Transverse colon (tissue), 4 donors: ENCODE measurements around the gene ADD1. TPM values are rescaled to one million over a fixed set of nuclear protein-coding genes. Genes with fewer than 3 reads are reported as not detected.

Experiments used
- DNase-seq: peaks from one replicate; pipeline ENCODE4 v3.0.0-alpha.2; 2019
- H3K27ac ChIP-seq, 4 donors: fragments of 200-600 bp; sonication (generic); 2 replicates each; pipeline ENCODE4 v1.5.1; 2016 to 2018; ENCODE audit warnings: inconsistent platforms in 4 of 4
- H3K27me3 ChIP-seq: fragments of 200-600 bp; sonication (generic); 2 replicates; pipeline ENCODE4 v1.5.1; 2017; ENCODE audit warnings: inconsistent platforms
- H3K36me3 ChIP-seq, 4 donors: fragments of 200-600 bp; sonication (generic); 2 replicates each; pipeline ENCODE4 v1.5.1; 2017 to 2019; ENCODE audit warnings: inconsistent platforms in 4 of 4
- H3K4me1 ChIP-seq, 4 donors: fragments of 200-600 bp; sonication (generic); 2 replicates each; pipeline ENCODE4 v1.5.1; 2017 to 2020; ENCODE audit warnings: inconsistent platforms in 4 of 4
- H3K4me3 ChIP-seq, 4 donors: fragments of 200-600 bp; sonication (generic); 1 replicate in 1 of 4; 2 replicates in 3 of 4; pipeline versions ENCODE4 v1.5.1 to v1.6.1; 2017 to 2019; ENCODE audit warnings: inconsistent platforms in 4 of 4
- H3K9me3 ChIP-seq, 2 donors: fragments of 200-600 bp; sonication (generic); 2 replicates each; pipeline ENCODE4 v1.5.1; 2017 to 2019; ENCODE audit warnings: inconsistent platforms in 2 of 2
- EP300 ChIP-seq: sonication (generic); formaldehyde crosslinking; IDR thresholded peaks from one replicate; pipeline ENCODE4 v1.6.1; 2017; ENCODE audit warnings: antibody characterized with exemption, low read depth
- POLR2A ChIP-seq: fragments of 450-650 bp; IDR thresholded peaks from one replicate; pipeline ENCODE4 v1.6.1; 2016; ENCODE audit warnings: antibody characterized with exemption, mild to moderate bottlenecking, moderate library complexity
- POLR2AphosphoS5 ChIP-seq, 3 donors: sonication (generic); formaldehyde crosslinking; IDR thresholded peaks; one replicate each; pipeline ENCODE4 v1.6.1; 2016; ENCODE audit warnings: antibody characterized with exemption in 3 of 3
- WGBS, 2 donors: methylation state at CpG; one replicate each; pipeline ENCODE4 v1.1.5; 2018; ENCODE audit warnings: low coverage in 1 of 2; 5-methylcytosine and 5-hydroxymethylcytosine counted together
- in situ Hi-C, 4 donors: fragments of 200-750 bp; cut with MboI; loops; one replicate each; pipeline versions ENCODE4 v1.15.0 to v1.15.1; 2017; ENCODE audit warnings: low sequenced_read_pairs in 3 of 4, low pct_ligation_motif_present in 1 of 4, low pct_unique_long_range_greater_than_20kb in 1 of 4
- intact Hi-C: fragments of 100-400 bp; cut with DNase I; formaldehyde crosslinking; loops from one replicate; pipeline ENCODE4 v1.15.1; 2023; ENCODE audit warnings: low total_unique reads
- total RNA-seq, 4 donors: library from RNA; depleted of rRNA; stranded (reverse); fragments of >200 nt; gene quantifications; one replicate each; pipeline ENCODE4 v1.1.0, GENCODE V29; 2016
- TF ChIP-seq, protein P1 (sequence below), 5 experiments: fragments of 200-600 bp in 3 of 5; fragments of 450-650 bp in 2 of 5; sonication (generic) in 3 of 5; IDR thresholded peaks; 1 replicate in 2 of 5; 2 replicates in 3 of 5; pipeline ENCODE4 v1.5.1; 2016 to 2017; ENCODE audit warnings: antibody characterized with exemption in 5 of 5, inconsistent platforms in 3 of 5, mild to moderate bottlenecking in 2 of 5, moderate library complexity in 1 of 5

The ADD1 gene
- total RNA-seq, 4 donors from 2014 or later: 218 to 392 (median 299) TPM

DNA sequence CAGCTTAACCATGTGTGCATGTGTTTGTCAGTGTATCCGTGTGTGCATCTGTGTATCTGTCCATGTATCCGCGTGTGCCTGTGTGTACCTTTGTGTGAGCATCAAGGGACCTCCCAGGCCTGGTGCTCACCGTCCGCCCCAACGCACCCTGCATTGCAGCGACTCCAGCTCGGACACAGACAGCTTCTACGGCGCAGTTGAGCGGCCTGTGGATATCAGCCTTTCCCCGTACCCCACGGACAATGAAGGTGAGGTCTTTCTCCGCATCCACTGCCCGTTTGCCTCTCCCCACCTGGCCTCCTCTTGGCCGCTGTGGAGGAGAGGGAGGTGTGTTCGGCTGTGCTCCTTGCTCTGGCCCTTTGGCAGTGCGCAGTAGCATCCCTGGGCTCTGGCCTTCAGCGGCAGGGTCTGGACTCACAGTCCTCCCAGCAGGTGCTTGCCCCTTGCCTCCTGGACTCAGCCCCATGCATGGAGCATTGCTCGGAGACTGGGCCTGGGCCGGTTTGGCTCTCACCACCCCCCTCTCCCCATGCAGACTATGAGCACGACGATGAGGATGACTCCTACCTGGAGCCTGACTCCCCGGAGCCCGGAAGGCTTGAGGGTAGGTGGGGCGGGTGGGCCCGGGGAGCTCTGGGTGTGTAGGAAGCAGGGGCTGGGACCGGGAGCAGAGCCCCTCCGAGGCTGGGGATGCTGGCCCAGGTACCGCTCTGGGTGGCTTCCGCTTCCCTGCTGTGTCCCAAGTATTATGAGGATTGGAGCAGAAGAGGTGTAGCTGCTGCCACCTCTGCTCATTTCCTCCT lies 16.4 kb upstream of the ADD1 start:
- H3K4me1 ChIP-seq: no peaks in the 10 kb centered on the region
- no peak overlapping the region for H3K27ac ChIP-seq
- no peak overlapping the region for H3K4me3 ChIP-seq
- TF ChIP-seq POLR2AphosphoS5 (IDR thresholded peaks at IDR 0.05): no peak
- no peak for TF ChIP-seq EP300
- TF ChIP-seq, protein P1, sequence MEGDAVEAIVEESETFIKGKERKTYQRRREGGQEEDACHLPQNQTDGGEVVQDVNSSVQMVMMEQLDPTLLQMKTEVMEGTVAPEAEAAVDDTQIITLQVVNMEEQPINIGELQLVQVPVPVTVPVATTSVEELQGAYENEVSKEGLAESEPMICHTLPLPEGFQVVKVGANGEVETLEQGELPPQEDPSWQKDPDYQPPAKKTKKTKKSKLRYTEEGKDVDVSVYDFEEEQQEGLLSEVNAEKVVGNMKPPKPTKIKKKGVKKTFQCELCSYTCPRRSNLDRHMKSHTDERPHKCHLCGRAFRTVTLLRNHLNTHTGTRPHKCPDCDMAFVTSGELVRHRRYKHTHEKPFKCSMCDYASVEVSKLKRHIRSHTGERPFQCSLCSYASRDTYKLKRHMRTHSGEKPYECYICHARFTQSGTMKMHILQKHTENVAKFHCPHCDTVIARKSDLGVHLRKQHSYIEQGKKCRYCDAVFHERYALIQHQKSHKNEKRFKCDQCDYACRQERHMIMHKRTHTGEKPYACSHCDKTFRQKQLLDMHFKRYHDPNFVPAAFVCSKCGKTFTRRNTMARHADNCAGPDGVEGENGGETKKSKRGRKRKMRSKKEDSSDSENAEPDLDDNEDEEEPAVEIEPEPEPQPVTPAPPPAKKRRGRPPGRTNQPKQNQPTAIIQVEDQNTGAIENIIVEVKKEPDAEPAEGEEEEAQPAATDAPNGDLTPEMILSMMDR (IDR thresholded peaks at IDR 0.05): no peak
- no peak for TF ChIP-seq POLR2A
- H3K27me3 ChIP-seq: no peaks in the 10 kb centered on the region
- intact Hi-C loops: no loop called here
- no peak for DNase-seq
- no peaks in the 10 kb centered on the region for H3K9me3 ChIP-seq
- in situ Hi-C loops: no loop called here
- H3K36me3 ChIP-seq: peaks cover 0 to 17% (median 4%) of the 10 kb centered on the region in 4 donors
- WGBS, 2 donors: 90% methylated on average over 31 of the region's 31 CpGs; no CpG with 5 or more reads in 1 of the 2 donors

DNA sequence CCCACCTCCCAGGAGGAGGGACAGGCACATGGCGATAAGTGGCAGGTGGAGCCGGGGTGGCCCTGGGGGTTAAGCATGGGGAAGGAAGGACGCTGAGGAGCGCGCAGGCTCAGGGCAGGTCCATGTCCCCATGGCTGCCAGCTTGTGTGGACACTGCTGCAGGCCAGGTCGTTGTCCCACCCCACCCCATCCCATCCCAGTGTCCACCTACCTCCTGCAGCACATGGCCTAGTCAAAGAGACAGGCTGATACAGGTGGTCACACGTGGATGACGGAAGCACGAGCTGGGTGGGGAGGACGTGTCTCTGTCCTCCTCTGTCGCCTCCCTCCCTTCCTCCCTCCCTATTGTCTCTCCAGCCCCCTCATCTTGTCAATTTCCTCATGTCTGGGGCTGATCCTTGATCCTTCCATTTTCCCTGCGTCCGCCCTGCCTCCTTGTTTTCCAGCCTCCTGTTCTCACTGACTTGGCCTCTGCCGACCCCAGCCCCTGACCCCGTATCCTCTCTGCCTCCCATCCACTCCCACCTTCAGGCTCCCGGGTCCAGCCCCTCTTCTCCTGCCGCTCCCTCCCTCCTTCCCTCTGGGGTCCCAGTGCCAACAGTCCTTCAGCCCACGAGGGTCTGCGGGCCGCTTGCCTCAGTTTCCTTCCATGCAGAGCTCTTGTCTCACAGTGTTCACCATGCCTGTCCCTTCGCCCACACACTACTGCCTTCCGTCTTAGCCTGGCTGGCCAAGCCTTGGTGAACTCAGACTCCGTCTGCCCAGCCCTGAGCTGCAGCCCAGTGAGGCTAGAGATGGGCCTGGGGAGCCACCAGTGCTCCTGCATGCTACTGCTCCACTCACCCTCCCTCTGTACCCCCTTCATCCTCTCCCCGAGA lies 15.5 kb upstream of the ADD1 start:
- Histone ChIP-seq H3K27ac (no peak overlapping the region), H3K9me3 (no peaks in the 10 kb centered on the region), H3K27me3 (no peaks in the 10 kb centered on the region), H3K36me3 (peaks cover 0 to 10% (median 4%) of the 10 kb centered on the region in 4 donors), H3K4me3 (no peak overlapping the region), H3K4me1 (no peaks in the 10 kb centered on the region)
- WGBS, 2 donors: 81 to 89% methylated on average over 8 to 22 of the region's 24 CpGs
- TF ChIP-seq POLR2A (no peak), POLR2AphosphoS5 (IDR thresholded peaks at IDR 0.05) (no peak), EP300 (no peak)
- TF ChIP-seq, protein P1 (IDR thresholded peaks at IDR 0.05): no peak
- DNase-seq: no peak
- intact Hi-C loops (no loop called here), in situ Hi-C loops (no loop called here)

DNA sequence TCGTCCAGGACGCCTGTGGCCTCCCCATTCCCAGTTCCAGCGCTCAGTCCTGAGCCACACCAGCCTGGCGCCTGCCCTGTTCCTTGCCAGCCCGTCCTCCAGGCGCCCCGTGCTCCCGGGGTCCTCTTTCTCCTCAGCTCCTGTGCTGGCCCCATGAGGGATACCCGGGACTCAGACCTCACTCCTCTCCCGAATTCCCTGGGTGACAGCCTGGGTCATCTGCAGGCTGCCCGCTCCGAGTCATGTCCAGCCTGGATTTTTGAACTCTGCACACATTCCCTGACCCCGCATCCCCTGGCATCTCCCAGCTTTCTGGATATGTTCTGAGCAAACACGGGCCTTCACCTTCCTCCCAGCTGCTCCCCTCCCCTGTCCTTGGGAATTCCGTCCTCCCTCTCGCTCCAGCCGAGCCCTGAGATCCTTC lies 14.9 kb upstream of the ADD1 start:
- H3K27me3 ChIP-seq: no peaks in the 10 kb centered on the region
- no peak overlapping the region for H3K27ac ChIP-seq
- WGBS, 2 donors: 88 to 100% methylated on average over 3 to 17 of the region's 17 CpGs
- peaks cover 0 to 10% (median 4%) of the 10 kb centered on the region in 4 donors for H3K36me3 ChIP-seq
- H3K4me3 ChIP-seq: no peak overlapping the region
- no peaks in the 10 kb centered on the region for H3K4me1 ChIP-seq
- in situ Hi-C loops: no loop called here
- H3K9me3 ChIP-seq: no peaks in the 10 kb centered on the region
- intact Hi-C loops: no loop called here
- no peak for DNase-seq
- TF ChIP-seq POLR2A (no peak), POLR2AphosphoS5 (IDR thresholded peaks at IDR 0.05) (no peak), EP300 (no peak)
- TF ChIP-seq, protein P1 (IDR thresholded peaks at IDR 0.05): no peak

DNA sequence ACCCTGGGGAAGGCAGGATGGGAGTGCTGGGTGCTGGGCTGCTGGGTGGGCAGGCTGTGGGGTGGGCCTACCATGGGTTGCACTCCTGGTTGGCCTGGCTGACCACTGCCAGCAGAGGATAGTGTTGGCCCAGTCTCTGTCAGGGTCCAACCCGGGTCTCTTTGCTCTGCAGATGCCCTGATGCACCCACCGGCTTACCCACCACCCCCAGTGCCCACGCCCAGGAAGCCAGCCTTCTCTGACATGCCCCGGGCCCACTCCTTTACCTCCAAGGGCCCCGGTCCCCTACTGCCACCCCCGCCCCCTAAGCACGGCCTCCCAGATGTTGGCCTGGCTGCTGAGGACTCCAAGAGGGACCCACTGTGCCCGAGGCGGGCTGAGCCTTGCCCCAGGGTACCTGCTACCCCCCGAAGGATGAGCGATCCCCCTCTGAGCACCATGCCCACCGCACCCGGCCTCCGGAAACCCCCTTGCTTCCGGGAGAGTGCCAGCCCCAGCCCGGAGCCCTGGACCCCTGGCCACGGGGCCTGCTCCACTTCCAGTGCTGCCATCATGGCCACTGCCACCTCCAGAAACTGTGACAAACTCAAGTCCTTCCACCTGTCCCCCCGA lies 14.2 kb upstream of the ADD1 start:
- H3K4me3 ChIP-seq: no peak overlapping the region
- TF ChIP-seq, protein P1 (IDR thresholded peaks at IDR 0.05): no peak
- TF ChIP-seq EP300 (no peak), POLR2AphosphoS5 (IDR thresholded peaks at IDR 0.05) (no peak), POLR2A (no peak)
- H3K27me3 ChIP-seq: no peaks in the 10 kb centered on the region
- DNase-seq: no peak
- intact Hi-C loops: no loop called here
- H3K9me3 ChIP-seq: no peaks in the 10 kb centered on the region
- H3K4me1 ChIP-seq: no peaks in the 10 kb centered on the region
- H3K27ac ChIP-seq: no peak overlapping the region
- peaks cover 0 to 9% (median 4%) of the 10 kb centered on the region in 4 donors for H3K36me3 ChIP-seq
- in situ Hi-C loops: no loop called here
- 94% methylated on average over 15 of the region's 18 CpGs; no CpG with 5 or more reads in 1 of the 2 donors for WGBS, 2 donors
